Astrocyte (in vitro differentiated cells and primary cell): Measurements from ENCODE around the gene DOCK2.

Experiments used
- CTCF ChIP-seq: IDR thresholded peaks from 2 replicates; pipeline ENCODE4 v1.5.1; 2011; ENCODE audit warnings: low read depth, mild to moderate bottlenecking, inconsistent platforms, low read length, moderate library complexity; ENCODE audit not compliant: insufficient read depth
- EZH2 ChIP-seq: IDR thresholded peaks from 2 replicates; pipeline ENCODE4 v1.6.1; 2012; ENCODE audit warnings: mild to moderate bottlenecking, low read length, inconsistent platforms; ENCODE audit not compliant: insufficient read depth

- TF ChIP-seq CTCF (no peak), EZH2 (no peak)
These were observed 309.7 kb downstream of the DOCK2 start for GRCh38 chr5:169946743-169947295.
